Posterior cingulate gyrus (tissue), 11 donors: ENCODE measurements around the gene PPP1R10.

Source experiments
- DNase-seq, 10 donors: peaks; one replicate each; pipeline versions ENCODE4 v3.0.0 to v3.0.0-alpha.2; 2020 to 2021; ENCODE audit warnings: mixed read lengths in 3 of 10
- intact Hi-C: fragments of 100-400 bp; cut with DNase I; formaldehyde crosslinking; loops from one replicate; pipeline ENCODE4 v1.15.1; 2023

PPP1R10 gene

DNA sequence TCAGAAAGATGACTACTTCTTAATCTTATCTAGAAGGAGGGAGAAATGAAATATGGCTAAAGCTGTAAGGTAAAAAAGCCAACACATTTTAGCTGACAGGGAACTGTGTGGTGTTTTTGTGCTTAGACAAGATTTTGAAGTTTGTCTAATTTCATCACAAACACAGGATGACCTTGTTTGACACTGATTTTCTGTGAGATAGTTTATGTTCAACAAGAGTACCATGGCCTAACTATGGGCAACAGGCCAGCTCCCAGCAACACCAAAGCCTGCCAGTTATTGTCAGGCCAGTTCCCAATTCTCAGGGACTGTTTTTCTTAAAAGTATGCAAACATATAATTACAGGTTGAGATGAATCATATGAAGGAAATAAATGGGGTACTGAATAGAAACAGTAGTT, 51.3 kb downstream of the PPP1R10 start:
- DNase-seq: peak in 1 of 10 donors; percentile 31

DNA sequence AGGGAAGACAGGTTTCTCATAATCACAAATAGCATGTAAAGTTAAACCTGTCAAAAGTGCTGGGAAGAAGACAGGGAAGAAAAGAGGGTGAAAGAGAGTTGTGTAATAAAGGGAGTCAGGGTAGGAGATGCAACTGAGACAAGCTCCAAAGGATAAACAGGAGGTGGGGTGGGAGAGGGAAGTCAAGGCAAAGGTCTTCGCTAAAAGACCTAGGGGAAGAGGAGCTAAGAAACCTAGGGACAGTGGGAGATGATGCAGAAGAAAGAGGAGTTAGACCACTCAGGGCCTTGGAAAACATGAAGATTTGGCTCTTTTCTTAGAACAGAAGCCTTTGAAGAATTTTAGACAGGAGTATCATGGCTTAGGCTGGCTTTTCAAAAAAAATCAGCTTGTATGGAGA, 52.9 kb downstream of the PPP1R10 start:
- no peak for DNase-seq
- intact Hi-C loops: no loop called here

More for the DNA sequence above, 51.3 kb downstream of the PPP1R10 start:
- intact Hi-C loops: no loop called here

GRCh38 chr6:30562470-30563425, 54.3 kb downstream of the PPP1R10 start:
- DNase-seq: peak in 1 of 10 donors; percentile 33
- intact Hi-C loops: no loop called here

GRCh38 chr6:30560930-30561329, 56.1 kb downstream of the PPP1R10 start:
- intact Hi-C loops: no loop called here
- DNase-seq: no peak

DNA sequence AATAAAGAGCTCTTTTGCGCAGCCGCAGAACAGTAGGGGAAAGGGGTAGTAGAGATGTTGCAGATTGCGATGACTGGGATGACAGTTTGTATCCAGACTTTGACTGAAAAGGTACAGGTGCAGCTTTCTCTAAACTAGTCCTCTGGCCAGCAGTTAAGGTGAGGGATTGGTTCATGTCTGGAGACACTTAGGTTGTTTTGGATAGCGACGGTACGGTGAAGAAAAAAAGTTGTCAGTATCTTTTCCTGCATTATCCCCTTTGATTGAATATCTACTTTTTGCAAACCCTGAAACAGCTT, 59.4 kb downstream of the PPP1R10 start:
- no peak for DNase-seq
- intact Hi-C loops: loop anchor here (1.0 kb wide), 1 partner anchor 14 kb away; the partner anchor contains the start of gene ABCF1

DNA sequence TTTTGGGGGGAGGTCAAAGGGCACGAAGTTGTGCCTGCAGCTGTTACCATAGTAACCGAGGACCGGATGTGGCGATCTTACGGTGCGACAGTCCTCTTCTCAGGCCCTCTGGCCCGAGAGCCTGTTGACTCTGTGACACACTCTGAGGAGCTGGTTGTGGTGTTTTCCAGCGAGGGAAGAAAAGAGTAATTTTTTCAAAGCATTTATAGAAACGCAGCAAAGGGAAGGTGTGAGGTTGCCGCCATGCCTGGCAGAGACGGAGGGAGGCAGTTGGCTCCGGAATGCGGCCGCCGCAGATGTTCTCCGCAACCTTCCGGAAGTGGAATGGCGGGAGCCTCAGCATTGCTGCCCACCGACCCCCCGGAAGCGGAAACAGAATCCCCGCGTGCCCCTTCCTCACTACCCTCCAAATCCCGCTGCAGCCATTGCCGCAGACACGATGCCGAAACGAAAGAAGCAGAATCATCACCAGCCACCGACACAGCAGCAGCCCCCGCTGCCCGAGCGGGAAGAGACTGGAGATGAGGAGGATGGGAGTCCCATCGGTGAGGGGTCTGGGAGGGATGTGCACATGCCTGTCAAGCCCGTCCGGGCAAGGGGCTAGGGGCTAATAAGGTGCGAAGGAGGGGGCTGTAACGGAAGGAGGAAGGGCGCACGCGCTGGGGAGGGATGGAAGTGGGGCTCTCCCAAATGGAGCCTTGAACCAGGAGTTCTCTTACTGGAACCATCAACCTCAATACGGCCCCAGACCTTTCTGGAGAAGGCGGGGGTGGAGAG, 59.9 kb downstream of the PPP1R10 start, which contains the start of gene PRR3:
PRR3 (plus strand) TSS at position 390 of the 777 bp plus-strand sequence; CDS start at position 440, 50 bp downstream.
- intact Hi-C loops: loop anchor here (1.0 kb wide), 1 partner anchor 14 kb away; the partner anchor contains the start of gene ABCF1
- peak; percentile 91 to 99 (median 96) for DNase-seq

GRCh38 chr6:30556066-30556905, 60.8 kb downstream of the PPP1R10 start, which contains the start of gene GNL1:
TSS of gene GNL1 (minus strand) at chr6:30556489. CDS start at chr6:30556203, 286 bp downstream.
- peak; percentile 80 to 98 (median 90) for DNase-seq
- intact Hi-C loops: no loop called here

DNA sequence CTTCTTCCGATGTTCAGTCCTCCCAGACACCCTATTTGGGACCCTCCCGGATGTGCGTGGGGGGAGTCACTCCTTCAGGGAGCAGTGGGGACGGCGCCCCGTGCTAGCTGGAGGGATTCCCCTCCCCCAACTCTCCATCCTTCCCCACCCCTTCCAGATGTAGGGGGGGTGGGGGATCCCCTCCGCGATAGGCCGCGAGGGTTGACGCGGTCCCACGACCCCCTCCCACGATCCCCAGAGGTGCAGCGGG, 61.3 kb downstream of the PPP1R10 start:
- peak in 1 of 10 donors; percentile 84 for DNase-seq
- intact Hi-C loops: no loop called here

DNA sequence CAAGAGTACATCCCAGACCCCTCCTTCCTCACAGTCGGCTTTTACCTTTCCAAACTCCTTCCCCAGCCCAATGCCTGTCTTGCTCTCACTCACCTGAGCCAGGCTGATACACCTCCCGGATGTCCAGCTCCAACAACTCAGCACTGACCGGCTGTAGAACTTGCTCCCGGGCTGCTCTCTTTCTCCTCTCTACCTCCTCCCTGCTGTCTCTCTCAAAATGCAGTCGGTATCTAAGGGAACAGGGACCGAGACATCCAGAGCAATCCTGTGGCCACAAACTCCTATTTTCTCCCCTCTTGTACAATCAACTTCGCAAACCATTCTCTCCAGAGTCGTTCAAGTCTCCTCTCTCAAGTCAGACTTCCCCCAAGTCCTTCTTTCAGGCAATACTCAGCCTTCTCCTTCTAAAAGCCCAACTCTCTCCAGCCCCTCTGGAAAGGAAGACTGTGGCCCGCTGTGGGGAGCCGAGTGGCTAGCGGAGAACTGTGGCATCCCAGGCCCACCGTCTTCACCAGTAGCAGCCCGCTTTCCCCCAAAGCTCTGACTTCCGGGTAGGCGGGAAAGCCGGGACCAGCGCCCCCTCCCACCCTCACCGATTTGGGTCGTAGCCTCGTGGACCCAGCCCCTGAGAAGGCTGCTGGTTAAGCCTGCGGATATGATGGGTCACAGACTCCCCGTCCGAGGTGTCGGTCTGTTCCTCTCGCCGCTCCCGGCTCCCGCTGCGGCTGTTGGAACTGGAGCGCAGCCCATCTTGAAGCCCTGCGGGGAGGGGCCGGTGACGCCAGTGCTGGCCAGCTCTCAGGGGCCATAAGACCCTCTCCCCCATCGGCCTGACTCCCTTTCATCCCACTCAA, 61.9 kb downstream of the PPP1R10 start:
- intact Hi-C loops: no loop called here
- DNase-seq: peak; percentile 17 to 91 (median 48)

DNA sequence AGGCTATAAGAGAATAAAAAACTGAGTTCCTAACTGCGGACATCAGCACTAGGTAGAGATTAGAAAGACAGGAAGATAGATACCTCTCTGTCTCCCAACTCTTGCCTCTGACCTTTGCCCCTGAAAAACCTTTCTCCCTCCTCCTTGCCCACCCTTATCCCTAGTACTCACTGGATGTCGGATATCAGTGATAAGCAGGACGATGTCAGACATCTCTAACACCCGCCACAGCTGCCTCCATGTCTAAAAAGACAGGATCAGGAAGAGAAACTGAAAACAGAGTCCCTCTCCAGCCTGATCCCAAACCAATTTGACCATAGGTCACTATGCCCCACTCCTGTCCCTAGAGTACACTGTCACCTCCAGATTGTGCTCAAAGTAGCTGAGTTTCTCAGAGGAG, 62.6 kb downstream of the PPP1R10 start:
- intact Hi-C loops: no loop called here
- DNase-seq: peak in 1 of 10 donors; percentile 3
